ENCODE results near the gene CFAP74.

CFAP74 gene

DNA sequence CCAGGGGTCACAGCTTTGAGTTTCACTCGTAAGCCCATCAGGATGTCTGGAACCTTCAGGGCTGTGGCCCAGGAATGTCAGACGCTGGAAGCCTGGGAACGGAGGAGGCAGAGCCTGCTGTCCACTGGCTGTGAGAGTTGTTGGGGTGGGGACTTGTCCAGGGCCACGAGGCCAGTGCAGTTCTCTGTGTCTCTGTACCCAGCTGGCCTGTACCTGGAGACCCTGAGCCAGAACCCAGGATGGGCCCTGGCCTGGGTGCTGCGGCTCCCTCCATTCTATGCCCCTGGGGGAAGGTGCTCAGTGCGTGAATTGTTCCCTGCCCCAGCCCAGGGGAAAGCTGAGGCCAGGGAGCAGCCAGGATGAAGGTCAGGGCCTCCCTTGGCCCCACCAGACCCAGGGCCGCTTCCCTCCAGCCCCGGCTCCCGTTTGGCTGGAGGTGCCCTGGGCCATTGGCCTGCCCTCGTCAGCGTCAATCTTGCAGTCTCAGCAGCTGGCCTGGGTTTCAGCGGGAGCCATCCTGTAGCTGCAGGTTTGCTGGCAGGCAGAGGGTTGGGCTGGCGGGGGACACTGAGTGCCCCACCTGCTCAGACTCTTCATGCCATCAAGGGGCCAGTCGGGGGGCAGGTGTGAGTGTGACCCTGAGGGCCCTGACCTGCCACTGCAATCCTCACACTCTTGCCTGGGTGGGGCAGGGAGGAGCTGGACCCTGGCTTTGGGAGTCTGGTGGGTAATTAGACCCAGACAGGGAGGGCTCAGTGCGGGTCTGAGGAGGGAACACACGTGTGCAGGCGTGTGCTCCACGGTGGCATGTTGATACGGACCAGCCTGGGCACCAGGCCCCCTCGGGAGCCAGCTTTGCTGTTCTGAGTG lies 89.2 kb downstream of the CFAP74 start:
- FAIRE-seq (no peak), DNase-seq (ENCODE audit: insufficient read length) (no peak)
- no peak for TF ChIP-seq TAF1 (IDR thresholded peaks at IDR 0.05; ENCODE audit: borderline replicate concordance, low read depth, low read length)

DNA sequence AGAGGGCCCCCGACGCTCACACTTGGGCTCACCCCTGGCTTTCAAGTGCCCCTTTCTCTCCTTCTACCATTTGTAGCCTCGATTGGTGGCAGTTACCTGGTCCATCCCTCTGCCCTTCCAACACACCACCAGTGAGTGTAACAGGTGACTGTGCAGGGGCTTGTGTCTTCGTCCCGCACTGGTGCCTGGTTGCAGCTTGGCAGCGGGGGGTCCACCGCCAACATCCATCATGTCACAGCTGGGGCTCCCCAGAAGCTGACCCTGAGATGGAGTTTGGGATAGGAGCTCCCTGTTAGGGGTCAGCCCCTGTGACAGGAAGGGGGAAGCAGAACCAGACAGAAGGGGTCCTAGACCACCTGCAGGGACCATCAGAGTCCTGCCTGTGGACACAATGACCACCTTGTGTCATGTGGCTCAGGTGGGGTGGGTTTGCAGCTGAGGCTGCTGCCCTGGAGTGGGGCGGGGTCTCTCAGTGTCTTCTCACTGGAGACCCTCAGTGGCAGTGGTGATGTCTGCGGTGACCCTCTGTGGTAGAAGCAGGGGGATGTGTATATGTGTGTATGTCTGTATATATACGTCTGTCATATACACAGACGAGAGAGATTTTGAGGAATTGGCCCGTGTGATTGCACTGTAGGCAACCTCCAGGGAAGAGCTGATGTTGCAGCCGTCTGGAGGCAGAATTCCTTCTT lies 92.1 kb downstream of the CFAP74 start:
- DNase-seq (ENCODE audit: insufficient read length) (no peak), FAIRE-seq (no peak)
- TF ChIP-seq TAF1 (IDR thresholded peaks at IDR 0.05; ENCODE audit: borderline replicate concordance, low read depth, low read length) (no peak), POLR2A (IDR thresholded peaks at IDR 0.05; ENCODE audit: low read depth, low read length) (no peak), POLR2AphosphoS5 (IDR thresholded peaks at IDR 0.05; ENCODE audit: low read depth, low read length) (no peak)

DNA sequence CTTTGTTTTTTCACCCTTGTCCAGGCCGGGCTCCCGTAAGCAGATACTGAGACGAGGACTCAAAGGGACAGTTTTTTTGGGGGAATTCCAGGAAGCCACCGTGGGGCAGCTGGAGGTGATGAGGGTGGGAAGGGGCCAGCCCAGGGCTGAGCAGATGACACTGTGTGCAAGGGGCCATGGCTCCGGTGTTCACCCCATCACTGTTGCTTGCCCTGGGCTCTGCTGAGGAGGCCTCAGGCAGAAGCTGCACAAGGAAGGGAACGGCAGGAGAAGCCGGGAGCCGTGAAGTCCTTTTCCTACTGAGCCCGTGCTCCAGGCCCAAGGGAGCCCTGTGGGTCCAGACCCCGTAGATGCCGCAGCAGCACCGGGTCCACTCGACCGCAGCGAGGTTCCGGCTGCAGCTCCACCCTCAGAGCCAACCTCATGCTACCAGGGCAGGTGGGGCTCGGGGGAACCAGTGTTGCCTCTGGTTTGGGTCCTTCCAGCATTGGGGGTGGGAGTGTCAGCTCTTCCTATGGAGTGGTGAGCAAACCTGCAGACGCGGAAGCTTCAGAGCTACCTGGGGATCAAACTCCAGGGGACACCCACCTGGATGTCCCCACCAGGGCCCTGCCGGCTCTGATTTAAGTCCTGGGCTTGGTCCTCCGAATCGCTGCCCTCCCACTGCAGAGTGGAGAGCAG lies 92.8 kb downstream of the CFAP74 start:
- FAIRE-seq: no peak
- TF ChIP-seq POLR2A (IDR thresholded peaks at IDR 0.05; ENCODE audit: low read depth, low read length) (no peak), POLR2AphosphoS5 (IDR thresholded peaks at IDR 0.05; ENCODE audit: low read depth, low read length) (no peak), TAF1 (IDR thresholded peaks at IDR 0.05; ENCODE audit: borderline replicate concordance, low read depth, low read length) (no peak)
- DNase-seq (ENCODE audit: insufficient read length): no peak

DNA sequence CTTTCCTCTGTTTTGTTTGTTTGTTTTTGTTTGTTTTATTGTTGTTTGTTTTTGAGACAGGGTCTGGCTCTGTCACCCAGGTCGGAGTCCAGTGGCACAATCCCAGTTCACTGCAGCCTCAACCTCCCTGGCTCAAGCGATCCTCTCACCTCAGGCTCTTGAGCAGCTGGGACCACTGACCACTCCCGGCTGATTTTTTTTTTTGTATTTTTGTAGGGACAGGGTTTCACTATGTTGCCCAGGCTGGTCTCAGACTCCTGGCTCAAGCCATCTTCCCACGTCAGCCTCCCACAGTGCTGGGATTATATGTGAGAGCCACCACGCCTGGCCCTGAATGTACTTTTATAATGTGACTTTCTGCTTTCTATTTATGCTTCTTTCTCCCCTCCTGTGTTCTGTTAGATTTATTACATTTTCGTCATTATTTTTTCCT lies 93.5 kb downstream of the CFAP74 start:
- FAIRE-seq: peak; percentile 21

DNA sequence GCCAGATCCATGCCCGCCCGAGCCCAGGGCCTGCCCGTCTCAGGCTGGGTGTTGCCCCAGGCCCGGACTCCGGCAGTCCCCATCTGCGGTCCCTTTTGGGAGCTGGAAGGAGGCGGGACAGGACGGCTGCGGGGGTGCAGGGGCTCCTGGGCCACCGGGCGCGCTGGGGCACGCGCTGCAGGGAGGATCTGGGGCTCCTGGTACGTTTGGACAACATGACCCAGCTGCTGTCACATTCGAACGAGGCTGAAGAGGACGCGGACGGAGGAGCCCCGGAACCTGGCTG lies 95.1 kb downstream of the CFAP74 start:
- DNase-seq (ENCODE audit: insufficient read length) (no peak), FAIRE-seq (no peak)
- no peak for TF ChIP-seq TAF1 (IDR thresholded peaks at IDR 0.05; ENCODE audit: borderline replicate concordance, low read depth, low read length)
- TF ChIP-seq POLR2AphosphoS5 (IDR thresholded peaks at IDR 0.05; ENCODE audit: low read depth, low read length): no peak
- TF ChIP-seq POLR2A (IDR thresholded peaks at IDR 0.05; ENCODE audit: low read depth, low read length): no peak

More for the DNA sequence above, 93.5 kb downstream of the CFAP74 start:
- DNase-seq (ENCODE audit: insufficient read length): no peak
- no peak for TF ChIP-seq TAF1 (IDR thresholded peaks at IDR 0.05; ENCODE audit: borderline replicate concordance, low read depth, low read length)
- no peak for TF ChIP-seq POLR2AphosphoS5 (IDR thresholded peaks at IDR 0.05; ENCODE audit: low read depth, low read length)
- TF ChIP-seq POLR2A (IDR thresholded peaks at IDR 0.05; ENCODE audit: low read depth, low read length): no peak

DNA sequence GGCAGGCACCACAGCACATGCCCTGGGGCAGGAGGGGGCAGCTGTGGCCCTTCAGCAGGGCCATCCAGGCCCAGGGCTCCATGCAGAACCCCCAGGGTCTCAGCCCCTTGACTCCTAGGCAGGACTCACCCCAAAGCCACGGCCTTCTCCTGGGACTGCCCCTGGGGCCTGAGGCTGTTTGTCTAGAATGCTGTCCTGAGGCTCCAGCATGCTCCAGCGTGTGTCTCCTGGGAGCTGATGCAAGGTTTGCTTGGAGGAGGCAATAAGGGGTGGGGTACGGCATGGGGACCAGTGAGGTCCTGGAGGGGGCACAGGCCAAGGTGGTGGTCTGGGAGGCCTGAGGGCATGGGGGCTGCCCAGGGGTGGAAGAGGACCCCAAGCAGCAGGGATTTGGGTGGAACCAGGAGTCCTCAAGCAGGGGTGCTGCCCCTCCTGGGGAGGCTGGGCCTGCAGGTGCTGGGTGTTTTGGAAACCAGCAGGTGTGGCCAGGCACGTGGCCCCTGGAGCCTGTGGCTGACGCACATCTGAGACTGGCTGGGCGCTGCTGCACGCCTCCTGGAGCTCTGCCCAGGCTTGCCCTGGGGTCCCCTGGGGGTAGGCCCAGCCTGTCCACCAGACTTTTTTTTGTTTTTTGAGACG lies 96.4 kb downstream of the CFAP74 start:
- FAIRE-seq: no peak
- DNase-seq (ENCODE audit: insufficient read length): no peak
- TF ChIP-seq TAF1 (IDR thresholded peaks at IDR 0.05; ENCODE audit: borderline replicate concordance, low read depth, low read length) (no peak), POLR2A (IDR thresholded peaks at IDR 0.05; ENCODE audit: low read depth, low read length) (no peak), POLR2AphosphoS5 (IDR thresholded peaks at IDR 0.05; ENCODE audit: low read depth, low read length) (no peak)

DNA sequence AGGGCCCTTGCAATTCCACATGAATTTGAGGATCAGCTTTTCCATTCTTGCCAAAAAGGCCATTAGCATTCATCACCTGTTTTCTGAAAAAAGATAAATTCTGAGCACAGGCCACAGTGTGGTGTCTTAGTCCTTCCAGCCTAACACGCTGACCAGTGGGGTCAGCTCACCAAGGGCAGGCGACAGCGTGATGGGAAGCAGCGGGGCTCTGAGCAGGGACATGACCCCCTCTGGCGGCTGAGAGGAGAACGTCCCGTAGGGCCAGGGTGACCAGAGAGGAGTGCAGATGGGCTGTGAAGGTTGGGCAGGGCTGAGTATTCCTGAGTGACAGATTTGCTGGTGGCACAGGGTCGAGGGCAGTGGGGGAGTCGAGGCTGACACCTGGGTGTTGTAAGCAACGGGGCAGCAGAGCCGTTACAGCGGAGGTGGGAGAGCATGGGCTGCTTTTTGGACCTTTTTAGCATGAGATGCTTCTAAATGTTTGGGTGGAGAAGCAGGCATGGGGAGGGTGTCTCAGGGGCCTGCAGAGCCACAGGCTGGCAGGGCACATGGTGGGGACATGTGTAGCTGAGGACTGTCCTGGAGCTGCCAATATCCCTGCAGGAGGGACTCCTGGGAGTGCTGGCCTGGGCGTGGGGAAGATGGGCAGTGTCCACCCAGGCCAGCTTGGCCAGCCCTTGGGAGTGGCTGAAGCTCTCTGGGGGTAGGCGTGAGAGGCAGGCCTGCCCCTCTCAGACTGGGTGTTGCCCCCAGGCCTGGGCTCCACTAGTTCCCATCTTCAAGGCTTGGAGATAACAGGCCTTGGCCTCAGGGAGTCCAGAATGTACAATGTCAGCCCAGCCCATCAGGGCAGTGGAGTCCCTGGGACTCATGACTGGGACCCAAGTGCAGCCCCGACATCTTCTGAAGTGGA lies 97.1 kb downstream of the CFAP74 start:
- no peak for TF ChIP-seq POLR2AphosphoS5 (IDR thresholded peaks at IDR 0.05; ENCODE audit: low read depth, low read length)
- TF ChIP-seq POLR2A (IDR thresholded peaks at IDR 0.05; ENCODE audit: low read depth, low read length): no peak
- TF ChIP-seq TAF1 (IDR thresholded peaks at IDR 0.05; ENCODE audit: borderline replicate concordance, low read depth, low read length): no peak
- FAIRE-seq (peak; percentile 99), DNase-seq (ENCODE audit: insufficient read length) (peak; percentile 78)

DNA sequence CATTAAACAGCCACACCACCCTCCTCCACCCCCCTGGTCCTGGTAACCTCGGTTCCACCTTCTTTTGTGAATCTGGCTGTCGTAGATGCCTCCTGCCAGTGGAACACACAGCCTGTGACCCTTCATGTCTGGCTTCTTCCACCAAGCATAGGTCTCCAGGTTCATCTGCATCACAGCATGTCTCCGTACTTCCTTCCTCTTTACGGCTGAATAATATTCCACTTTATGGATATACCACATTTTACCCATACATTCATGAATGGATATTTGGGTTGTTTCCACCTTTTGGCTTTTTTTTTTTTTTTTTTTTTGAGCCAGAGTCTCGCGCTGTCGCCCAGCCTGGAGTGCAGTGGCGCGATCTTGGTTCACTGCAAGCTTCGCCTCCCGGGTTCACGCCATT lies 100.4 kb downstream of the CFAP74 start:
- no peak for FAIRE-seq
- no peak for TF ChIP-seq POLR2AphosphoS5 (IDR thresholded peaks at IDR 0.05; ENCODE audit: low read depth, low read length)
- no peak for TF ChIP-seq POLR2A (IDR thresholded peaks at IDR 0.05; ENCODE audit: low read depth, low read length)
- no peak for TF ChIP-seq TAF1 (IDR thresholded peaks at IDR 0.05; ENCODE audit: borderline replicate concordance, low read depth, low read length)
- no peak for DNase-seq (ENCODE audit: insufficient read length)

DNA sequence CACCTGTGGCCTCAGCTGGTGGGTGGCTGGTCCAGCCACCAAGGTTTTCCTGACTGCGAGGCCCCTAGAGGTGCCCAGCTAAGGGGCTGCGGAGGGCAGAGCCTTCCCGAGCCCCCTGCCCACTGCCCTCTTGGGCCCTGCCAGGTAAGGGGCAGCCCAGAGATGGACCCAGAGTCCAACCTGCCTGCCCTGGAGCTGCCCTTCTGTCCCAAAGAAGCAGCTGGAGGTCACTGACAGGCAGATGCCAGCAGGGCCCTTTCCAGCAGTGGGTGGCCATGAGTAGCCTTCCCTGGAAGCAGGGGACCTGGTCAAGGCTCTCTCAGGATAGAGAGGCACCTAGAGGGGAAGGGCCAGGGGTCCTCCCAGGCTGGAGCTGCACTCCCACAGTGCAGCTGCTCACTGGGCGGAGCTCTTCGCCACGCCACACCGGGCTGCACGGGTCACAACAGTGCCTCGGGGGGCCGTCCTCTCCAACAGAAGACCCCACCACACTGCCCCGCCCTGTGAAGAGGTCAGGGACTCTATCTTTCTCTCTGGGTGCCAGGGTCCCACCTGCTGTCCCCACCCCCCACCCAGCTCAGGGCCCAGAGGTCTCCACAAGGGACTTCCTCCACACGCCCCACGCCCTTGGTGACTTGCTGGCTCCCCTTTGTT lies 101.8 kb downstream of the CFAP74 start:
- DNase-seq (ENCODE audit: insufficient read length) (no peak), FAIRE-seq (no peak)
- no peak for TF ChIP-seq POLR2A (IDR thresholded peaks at IDR 0.05; ENCODE audit: low read depth, low read length)
- TF ChIP-seq POLR2AphosphoS5 (IDR thresholded peaks at IDR 0.05; ENCODE audit: low read depth, low read length): no peak
- no peak for TF ChIP-seq TAF1 (IDR thresholded peaks at IDR 0.05; ENCODE audit: borderline replicate concordance, low read depth, low read length)

Measured in GM12892 (cell line).